Peyer's patch (tissue), 4 donors: ENCODE measurements around the gene PTGER1. TPM values are rescaled to one million over a fixed set of nuclear protein-coding genes. Genes with fewer than 3 reads are reported as not detected.

Experiments
- DNase-seq, 3 donors: peaks; one replicate each; pipeline ENCODE4 v3.0.0-alpha.2; 2017 to 2019
- H3K27ac ChIP-seq, 4 donors: fragments of 200-600 bp; sonication (generic); one replicate each; pipeline ENCODE4 v1.5.1; 2016 to 2019
- H3K27me3 ChIP-seq, 2 donors: fragments of 200-600 bp; sonication (generic); one replicate each; pipeline ENCODE4 v1.5.1; 2019
- H3K36me3 ChIP-seq, 3 donors: fragments of 200-600 bp; sonication (generic); one replicate each; pipeline ENCODE4 v1.5.1; 2016 to 2019
- H3K4me1 ChIP-seq, 4 donors: fragments of 200-600 bp; sonication (generic); one replicate each; pipeline ENCODE4 v1.5.1; 2016 to 2019
- H3K4me3 ChIP-seq, 4 donors: fragments of 200-600 bp; sonication (generic); 1 replicate in 3 of 4; 2 replicates in 1 of 4; pipeline ENCODE4 v1.5.1; 2016 to 2019; ENCODE audit warnings: mild to moderate bottlenecking in 1 of 4
- H3K9me3 ChIP-seq, 4 donors: fragments of 200-600 bp; sonication (generic); one replicate each; pipeline ENCODE4 v1.5.1; 2016 to 2019; ENCODE audit warnings: mild to moderate bottlenecking in 1 of 4
- CTCF ChIP-seq, 6 experiments: fragments of 450-650 bp in 4 of 6; fragments of 200-600 bp in 2 of 6; sonication (generic) in 1 of 6; IDR thresholded peaks; one replicate each; pipeline ENCODE4 v1.5.1; 2017 to 2019; ENCODE audit warnings: antibody characterized with exemption in 6 of 6, mild to moderate bottlenecking in 3 of 6, moderate library complexity in 1 of 6
- POLR2A ChIP-seq, 2 donors: fragments of 450-650 bp; IDR thresholded peaks; one replicate each; pipeline ENCODE4 v1.5.1; 2017; ENCODE audit warnings: antibody characterized with exemption in 2 of 2, mild to moderate bottlenecking in 2 of 2, moderate library complexity in 2 of 2
- total RNA-seq, 4 donors: library from RNA; depleted of rRNA; stranded (reverse); fragments of >200 nt; gene quantifications; one replicate each; pipeline ENCODE4 v1.1.0, GENCODE V29; 2016

Gene PTGER1
- total RNA-seq, 4 donors from 2014 or later: not detected

GRCh38 chr19:14479309-14479974 is 4.3 kb upstream of the PTGER1 start:
- peak overlapping the region in 1 of 4 donors; percentile 42 for H3K27ac ChIP-seq
- H3K27me3 ChIP-seq: no peaks in the 10 kb centered on the region
- no peaks in the 10 kb centered on the region for H3K9me3 ChIP-seq
- peaks cover 0 to 20% (median 3%) of the 10 kb centered on the region in 4 donors for H3K4me1 ChIP-seq
- no peak overlapping the region for H3K4me3 ChIP-seq
- TF ChIP-seq CTCF (IDR thresholded peaks at IDR 0.05): no peak
- no peak for TF ChIP-seq POLR2A (IDR thresholded peaks at IDR 0.05)
- H3K36me3 ChIP-seq: peaks cover 0 to 50% (median 0%) of the 10 kb centered on the region in 3 donors
- no peak for DNase-seq

- DNase-seq: no peak
- Histone ChIP-seq H3K4me3 (no peak overlapping the region), H3K4me1 (peaks cover 0 to 32% (median 8%) of the 10 kb centered on the region in 4 donors), H3K9me3 (no peaks in the 10 kb centered on the region), H3K36me3 (peaks cover 0 to 46% (median 0%) of the 10 kb centered on the region in 3 donors), H3K27ac (peak overlapping the region in 1 of 4 donors; percentile 57), H3K27me3 (peaks cover 0 to 3% of the 10 kb centered on the region in 2 donors)
- TF ChIP-seq POLR2A (IDR thresholded peaks at IDR 0.05) (no peak), CTCF (IDR thresholded peaks at IDR 0.05) (no peak)
Measured at GRCh38 chr19:14478113-14478545, 3.0 kb upstream of the PTGER1 start.

- H3K36me3 ChIP-seq: peaks cover 0 to 43% (median 0%) of the 10 kb centered on the region in 3 donors
- H3K4me3 ChIP-seq: no peak overlapping the region
- peaks cover 0 to 37% (median 12%) of the 10 kb centered on the region in 4 donors for H3K4me1 ChIP-seq
- no peaks in the 10 kb centered on the region for H3K9me3 ChIP-seq
- H3K27me3 ChIP-seq: peaks cover 0 to 3% of the 10 kb centered on the region in 2 donors
- TF ChIP-seq POLR2A (IDR thresholded peaks at IDR 0.05) (no peak), CTCF (IDR thresholded peaks at IDR 0.05) (no peak)
- peak overlapping the region in 2 of 4 donors; percentile 40 to 57 for H3K27ac ChIP-seq
- no peak for DNase-seq
Measured at GRCh38 chr19:14477418-14478112, 2.4 kb upstream of the PTGER1 start.

GRCh38 chr19:14476673-14477401 is 1.7 kb upstream of the PTGER1 start:
- DNase-seq: peak in 2 of 3 donors; percentile 31 to 69
- H3K4me3 ChIP-seq: no peak overlapping the region
- H3K4me1 ChIP-seq: peaks cover 0 to 44% (median 18%) of the 10 kb centered on the region in 4 donors
- TF ChIP-seq CTCF (IDR thresholded peaks at IDR 0.05): no peak
- TF ChIP-seq POLR2A (IDR thresholded peaks at IDR 0.05): no peak
- peaks cover 0 to 35% (median 0%) of the 10 kb centered on the region in 3 donors for H3K36me3 ChIP-seq
- H3K27ac ChIP-seq: peak overlapping the region in 2 of 4 donors; percentile 40 to 57
- H3K27me3 ChIP-seq: peaks cover 0 to 3% of the 10 kb centered on the region in 2 donors
- H3K9me3 ChIP-seq: no peaks in the 10 kb centered on the region

GRCh38 chr19:14476327-14476672 is 1.1 kb upstream of the PTGER1 start:
- Histone ChIP-seq H3K4me1 (peaks cover 0 to 45% (median 18%) of the 10 kb centered on the region in 4 donors), H3K9me3 (no peaks in the 10 kb centered on the region), H3K27me3 (peaks cover 0 to 3% of the 10 kb centered on the region in 2 donors), H3K4me3 (no peak overlapping the region), H3K27ac (peak overlapping the region in 3 of 4 donors; percentile 30 to 57 (median 40)), H3K36me3 (peaks cover 0 to 33% (median 0%) of the 10 kb centered on the region in 3 donors)
- TF ChIP-seq CTCF (IDR thresholded peaks at IDR 0.05) (no peak), POLR2A (IDR thresholded peaks at IDR 0.05) (no peak)
- DNase-seq: no peak
